Measurements from ENCODE around the gene CLEC3B. TPM values are rescaled to one million over a fixed set of nuclear protein-coding genes. Genes with fewer than 3 reads are reported as not detected.

The CLEC3B gene
- total RNA-seq, 1 experiment from 2014 or later, result not detected

DNA sequence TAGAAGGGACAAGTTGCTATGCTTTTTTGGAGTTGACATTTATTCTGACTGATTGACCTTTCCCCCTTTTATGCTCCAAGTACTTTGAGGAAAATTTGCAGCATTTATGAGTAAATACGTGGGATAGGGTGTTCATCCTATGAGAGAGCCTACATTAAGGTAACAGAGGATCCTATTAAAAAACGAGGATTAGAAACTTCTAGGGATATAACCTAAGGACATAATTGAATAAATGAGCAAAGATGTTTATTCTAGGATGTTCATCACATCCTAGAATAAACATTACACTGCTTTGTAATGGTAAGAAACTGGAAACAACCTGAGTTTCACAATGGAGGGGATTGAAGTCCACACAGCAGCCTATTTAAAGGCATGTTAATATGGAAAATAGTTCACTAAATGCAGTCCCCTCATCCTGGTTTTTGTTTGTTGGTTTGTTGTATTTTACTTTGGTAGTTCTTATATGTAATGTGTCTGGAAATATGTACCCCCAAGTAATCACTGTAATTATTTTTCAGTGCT is 23.9 kb upstream of the CLEC3B start:
- CTCF ChIA-PET, result no interaction called here

DNA sequence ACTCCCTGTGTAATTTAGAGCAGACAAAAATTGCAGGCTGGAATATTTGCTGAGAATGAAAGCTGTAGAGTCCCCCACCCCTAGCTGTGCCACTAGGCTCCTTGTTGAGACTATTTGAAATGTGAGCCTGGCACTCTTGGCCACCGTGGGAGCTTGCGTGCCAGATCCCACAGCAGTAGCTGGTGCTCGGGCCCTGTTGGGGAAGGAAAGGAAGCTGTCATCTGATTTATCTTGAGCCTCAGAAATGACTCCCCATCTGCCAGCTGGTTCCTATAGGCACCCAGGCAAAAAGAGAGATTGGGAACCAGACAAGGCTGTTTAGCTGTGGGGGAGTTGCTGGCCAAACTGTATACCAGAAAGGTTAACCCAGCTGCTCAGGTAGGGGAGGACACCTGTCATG is 23.4 kb upstream of the CLEC3B start:
- H3K27me3 ChIP-seq (ENCODE audit: insufficient read depth, low read depth), result no peaks in the 10 kb centered on the region
- no peak overlapping the region for H2AFZ ChIP-seq
- no peaks in the 10 kb centered on the region; the same call in 1 of the 2 replicates for H4K20me1 ChIP-seq (ENCODE audit: insufficient read depth)
- TF ChIP-seq EZH2 (IDR thresholded peaks at IDR 0.05; ENCODE audit: low read depth), result no peak
- TF ChIP-seq, protein P1, sequence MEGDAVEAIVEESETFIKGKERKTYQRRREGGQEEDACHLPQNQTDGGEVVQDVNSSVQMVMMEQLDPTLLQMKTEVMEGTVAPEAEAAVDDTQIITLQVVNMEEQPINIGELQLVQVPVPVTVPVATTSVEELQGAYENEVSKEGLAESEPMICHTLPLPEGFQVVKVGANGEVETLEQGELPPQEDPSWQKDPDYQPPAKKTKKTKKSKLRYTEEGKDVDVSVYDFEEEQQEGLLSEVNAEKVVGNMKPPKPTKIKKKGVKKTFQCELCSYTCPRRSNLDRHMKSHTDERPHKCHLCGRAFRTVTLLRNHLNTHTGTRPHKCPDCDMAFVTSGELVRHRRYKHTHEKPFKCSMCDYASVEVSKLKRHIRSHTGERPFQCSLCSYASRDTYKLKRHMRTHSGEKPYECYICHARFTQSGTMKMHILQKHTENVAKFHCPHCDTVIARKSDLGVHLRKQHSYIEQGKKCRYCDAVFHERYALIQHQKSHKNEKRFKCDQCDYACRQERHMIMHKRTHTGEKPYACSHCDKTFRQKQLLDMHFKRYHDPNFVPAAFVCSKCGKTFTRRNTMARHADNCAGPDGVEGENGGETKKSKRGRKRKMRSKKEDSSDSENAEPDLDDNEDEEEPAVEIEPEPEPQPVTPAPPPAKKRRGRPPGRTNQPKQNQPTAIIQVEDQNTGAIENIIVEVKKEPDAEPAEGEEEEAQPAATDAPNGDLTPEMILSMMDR (conservative IDR thresholded peaks at IDR 0.05), result no peak
- intact Hi-C loops (cut with micrococcal nuclease; ENCODE audit: unreplicated experiment), result no loop called here
- H3K36me3 ChIP-seq (ENCODE audit: low read depth), result peaks cover 21% of the 10 kb centered on the region
- H3K27ac ChIP-seq, result no peak overlapping the region
- no TSS peak for BruUV-seq (replicated peaks)
- H3K4me1 ChIP-seq (replicated peaks; ENCODE audit: insufficient read depth), result no peaks in the 10 kb centered on the region
- H3K79me2 ChIP-seq (ENCODE audit: low read depth), result no peaks in the 10 kb centered on the region
- H3K4me2 ChIP-seq, result no peak overlapping the region
- no peak overlapping the region for H3K4me3 ChIP-seq
- H3K9me3 ChIP-seq (ENCODE audit: insufficient read depth, low read depth), result no peaks in the 10 kb centered on the region
- ChIA-PET POLR2A (ENCODE audit: unreplicated experiment) (no interaction called here), CTCF (no interaction called here)
- H3K9me2 ChIP-seq (ENCODE audit: insufficient read depth), result no peaks in the 10 kb centered on the region
- no peaks in the 10 kb centered on the region for H3F3A ChIP-seq (ENCODE audit: insufficient read depth, low read depth)
- no peak for DNase-seq

More for the DNA sequence above, 23.9 kb upstream of the CLEC3B start:
- no peaks in the 10 kb centered on the region for H3K9me2 ChIP-seq (ENCODE audit: insufficient read depth)
- H3K4me1 ChIP-seq (replicated peaks; ENCODE audit: insufficient read depth), result no peaks in the 10 kb centered on the region
- POLR2A ChIA-PET (ENCODE audit: unreplicated experiment), result no interaction called here
- H3K4me2 ChIP-seq, result no peak overlapping the region
- H3F3A ChIP-seq (ENCODE audit: insufficient read depth, low read depth), result no peaks in the 10 kb centered on the region
- no peak for TF ChIP-seq EZH2 (IDR thresholded peaks at IDR 0.05; ENCODE audit: low read depth)
- TF ChIP-seq, protein P1 (conservative IDR thresholded peaks at IDR 0.05), result no peak
- H3K79me2 ChIP-seq (ENCODE audit: low read depth), result no peaks in the 10 kb centered on the region
- no peaks in the 10 kb centered on the region; the same call in 1 of the 2 replicates for H4K20me1 ChIP-seq (ENCODE audit: insufficient read depth)
- H3K36me3 ChIP-seq (ENCODE audit: low read depth), result peaks cover 18% of the 10 kb centered on the region
- no peak for DNase-seq
- no peak overlapping the region for H2AFZ ChIP-seq
- no peaks in the 10 kb centered on the region for H3K27me3 ChIP-seq (ENCODE audit: insufficient read depth, low read depth)
- intact Hi-C loops (cut with micrococcal nuclease; ENCODE audit: unreplicated experiment), result no loop called here
- H3K9me3 ChIP-seq (ENCODE audit: insufficient read depth, low read depth), result no peaks in the 10 kb centered on the region
- no peak overlapping the region for H3K27ac ChIP-seq
- no peak overlapping the region for H3K4me3 ChIP-seq
- BruUV-seq (replicated peaks), result no TSS peak

DNA sequence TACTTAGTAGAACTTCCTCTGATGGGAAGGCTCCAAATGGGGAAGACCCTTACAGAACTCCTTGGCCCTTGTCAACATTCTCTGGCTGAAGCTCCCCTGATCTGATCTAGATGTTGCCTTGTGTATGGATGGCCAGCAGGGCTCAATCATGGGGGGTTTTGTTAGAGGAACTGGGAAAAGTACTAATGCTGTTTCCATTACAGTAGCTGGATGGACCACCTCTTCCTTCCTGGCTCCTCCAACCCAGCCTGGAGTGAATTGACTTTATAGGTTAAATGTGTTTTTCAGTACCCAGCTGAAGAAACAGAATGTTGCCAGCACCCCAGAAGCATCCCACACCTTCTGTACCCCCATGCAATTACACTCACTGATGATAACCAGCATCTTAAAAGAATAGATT is 22.7 kb upstream of the CLEC3B start:
- Histone ChIP-seq H3K27ac (no peak overlapping the region), H3K4me3 (no peak overlapping the region), H3F3A (ENCODE audit: insufficient read depth, low read depth) (no peaks in the 10 kb centered on the region), H4K20me1 (ENCODE audit: insufficient read depth) (no peaks in the 10 kb centered on the region), H3K36me3 (ENCODE audit: low read depth) (peaks cover 21% of the 10 kb centered on the region; the same call in 1 of the 2 replicates), H2AFZ (no peak overlapping the region), H3K9me3 (ENCODE audit: insufficient read depth, low read depth) (no peaks in the 10 kb centered on the region), H3K4me1 (replicated peaks; ENCODE audit: insufficient read depth) (no peaks in the 10 kb centered on the region), H3K9me2 (ENCODE audit: insufficient read depth) (no peaks in the 10 kb centered on the region), H3K4me2 (no peak overlapping the region), H3K79me2 (ENCODE audit: low read depth) (no peaks in the 10 kb centered on the region), H3K27me3 (ENCODE audit: insufficient read depth, low read depth) (no peaks in the 10 kb centered on the region)
- no TSS peak for BruUV-seq (replicated peaks)
- no peak for TF ChIP-seq EZH2 (IDR thresholded peaks at IDR 0.05; ENCODE audit: low read depth)
- TF ChIP-seq, protein P1 (conservative IDR thresholded peaks at IDR 0.05), result no peak
- intact Hi-C loops (cut with micrococcal nuclease; ENCODE audit: unreplicated experiment), result no loop called here
- no peak for DNase-seq
- ChIA-PET CTCF (no interaction called here), POLR2A (ENCODE audit: unreplicated experiment) (no interaction called here)

Measured in PC-9 (cell line).